H54 (cell line): ENCODE data around the gene SLC44A5.

ENCODE experiments used
- DNase-seq: peaks from one replicate; pipeline ENCODE4 v3.0.0; 2011; ENCODE audit warnings: low spot score, mixed read lengths; ENCODE audit not compliant: insufficient read length
- FAIRE-seq: peaks from 3 replicates; lab custom pipeline; 2011; peaks lifted over from hg19 to GRCh38; lab: Jason Lieb, UNC
- POLR2A ChIP-seq: IDR thresholded peaks from 2 replicates; pipeline ENCODE4 v1.6.1; 2011; ENCODE audit warnings: low read depth, mild to moderate bottlenecking, low read length

Gene SLC44A5

GRCh38 chr1:75528001-75528400 lies 82.9 kb downstream of the SLC44A5 start:
- DNase-seq (no peak), FAIRE-seq (no peak)

DNA sequence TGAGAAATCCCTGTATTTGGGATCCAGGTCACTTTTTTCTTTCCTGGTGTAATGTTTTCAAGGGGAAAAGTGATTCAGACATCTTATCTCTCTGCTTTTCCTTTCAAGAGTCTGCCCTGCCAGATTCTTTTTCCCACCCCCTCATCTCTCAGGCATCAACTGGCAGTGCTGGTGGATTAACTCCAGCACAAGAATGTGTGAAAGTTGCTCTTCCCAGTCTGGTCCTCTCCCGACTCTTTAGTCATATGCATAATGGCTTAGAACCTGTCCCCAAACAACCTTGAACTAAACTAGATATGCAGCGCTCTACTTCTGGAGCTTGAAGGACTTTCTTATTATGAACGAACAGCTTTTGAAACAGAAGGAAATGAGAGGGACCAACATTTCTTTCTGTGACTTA lies 88.5 kb downstream of the SLC44A5 start:
- no peak for TF ChIP-seq POLR2A
- no peak for FAIRE-seq

More at GRCh38 chr1:75528001-75528400, 82.9 kb downstream of the SLC44A5 start:
- TF ChIP-seq POLR2A: no peak

DNA sequence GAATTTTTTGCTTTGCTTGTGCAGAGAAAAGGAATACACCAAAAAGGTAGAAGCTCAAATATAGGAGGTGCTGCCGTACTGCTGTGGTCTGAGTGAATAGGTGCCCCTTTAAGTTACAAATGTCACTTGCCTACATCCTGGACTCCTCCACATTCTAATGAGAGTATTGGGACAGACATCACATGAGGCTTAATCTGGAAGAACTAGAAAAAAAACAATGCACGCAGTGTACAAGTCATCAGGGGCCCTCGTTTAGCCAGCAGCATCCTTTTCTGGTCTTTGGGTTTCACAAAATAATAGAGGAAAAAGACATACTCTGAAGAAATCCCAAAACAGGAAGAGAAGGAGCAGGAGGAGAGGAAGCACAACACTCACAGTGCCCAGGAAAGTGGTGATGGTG lies 89.3 kb downstream of the SLC44A5 start:
- no peak for DNase-seq
- FAIRE-seq: no peak

More for the DNA sequence above, 88.5 kb downstream of the SLC44A5 start:
- DNase-seq: no peak

GRCh38 chr1:75520862-75521475 lies 89.9 kb downstream of the SLC44A5 start:
- no peak for TF ChIP-seq POLR2A
- FAIRE-seq: no peak

More for the DNA sequence above, 89.3 kb downstream of the SLC44A5 start:
- TF ChIP-seq POLR2A: no peak

DNA sequence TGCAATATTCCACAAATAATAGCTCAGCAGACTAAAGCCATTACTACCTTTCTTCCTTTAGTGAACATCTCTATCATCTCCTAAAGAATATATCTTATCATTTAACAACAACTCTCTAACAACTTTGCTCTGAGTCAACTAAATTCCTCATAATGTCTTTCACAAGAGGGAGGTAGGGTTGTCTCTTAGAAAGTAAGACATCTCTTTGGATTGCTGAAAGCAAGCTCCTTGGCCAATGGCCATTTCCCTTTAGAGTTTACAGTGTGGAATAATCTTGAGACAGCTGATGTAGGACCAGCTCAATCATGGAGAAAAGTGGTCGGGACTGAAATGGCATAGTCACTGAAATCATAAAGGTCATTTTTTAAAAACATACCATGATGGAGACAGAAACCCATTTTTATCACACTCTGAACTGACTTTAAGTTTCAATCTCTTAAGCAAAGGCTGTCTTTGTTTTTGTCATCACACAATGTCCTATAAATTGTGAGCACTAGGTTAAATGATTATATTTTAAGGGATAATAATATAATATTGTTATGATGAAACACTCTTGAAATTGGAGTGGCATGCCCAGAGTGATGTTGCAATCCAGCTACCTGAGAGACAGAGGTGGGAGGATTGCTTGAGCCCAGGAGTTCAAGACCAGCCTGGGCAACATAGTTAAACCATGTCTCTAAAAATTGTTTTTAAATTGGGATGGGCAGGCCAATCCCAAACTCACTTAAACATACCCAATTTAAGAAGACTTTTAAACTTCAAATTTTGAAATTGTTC lies 91.1 kb downstream of the SLC44A5 start:
- no peak for DNase-seq
- TF ChIP-seq POLR2A: no peak
- FAIRE-seq: no peak

More at GRCh38 chr1:75520862-75521475, 89.9 kb downstream of the SLC44A5 start:
- no peak for DNase-seq

DNA sequence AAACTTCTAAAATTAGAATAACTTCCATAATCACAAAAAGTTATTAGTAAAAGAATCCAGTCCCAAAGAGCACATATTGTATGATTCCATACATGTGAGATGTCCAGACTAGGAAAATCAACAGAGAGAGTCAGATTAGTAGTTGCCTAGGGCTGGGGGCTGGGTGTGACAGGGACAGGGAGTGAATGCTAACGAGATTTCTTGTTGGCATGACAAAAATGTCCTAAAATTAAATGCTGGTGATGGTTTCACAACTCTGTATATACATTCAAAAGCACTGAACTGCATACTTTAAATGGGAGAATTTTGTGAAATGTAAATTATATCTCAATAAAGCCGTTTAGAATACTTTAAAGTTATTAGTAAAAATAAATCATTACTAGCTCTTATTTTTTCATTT lies 92.2 kb downstream of the SLC44A5 start:
- no peak for TF ChIP-seq POLR2A
- FAIRE-seq: no peak
- DNase-seq: no peak

GRCh38 chr1:75514270-75514669 lies 96.6 kb downstream of the SLC44A5 start:
- DNase-seq: no peak
- FAIRE-seq: peak; percentile 71
- TF ChIP-seq POLR2A: no peak

DNA sequence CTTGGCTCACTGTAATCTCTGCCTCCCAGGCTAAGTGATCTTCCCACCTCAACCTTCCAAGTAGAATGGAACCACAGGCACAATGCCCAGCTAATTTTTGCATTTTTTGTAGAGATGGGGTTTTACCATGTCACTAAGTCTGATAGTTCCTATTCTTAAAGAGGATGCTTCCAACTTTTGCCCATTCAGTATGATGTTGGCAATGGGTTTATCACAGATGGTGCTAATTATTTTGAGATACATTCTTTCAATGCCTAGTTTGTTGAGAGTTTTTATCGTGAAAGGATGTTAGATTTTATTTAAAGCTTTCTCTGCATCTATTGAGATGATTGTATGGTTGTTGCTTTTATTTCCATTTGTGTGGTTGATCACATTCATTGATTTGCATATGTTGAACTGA lies 103.9 kb downstream of the SLC44A5 start:
- FAIRE-seq (no peak), DNase-seq (no peak)
- no peak for TF ChIP-seq POLR2A

GRCh38 chr1:75503221-75503974 lies 107.5 kb downstream of the SLC44A5 start:
- FAIRE-seq (peak; percentile 82), DNase-seq (no peak)
- TF ChIP-seq POLR2A: no peak

DNA sequence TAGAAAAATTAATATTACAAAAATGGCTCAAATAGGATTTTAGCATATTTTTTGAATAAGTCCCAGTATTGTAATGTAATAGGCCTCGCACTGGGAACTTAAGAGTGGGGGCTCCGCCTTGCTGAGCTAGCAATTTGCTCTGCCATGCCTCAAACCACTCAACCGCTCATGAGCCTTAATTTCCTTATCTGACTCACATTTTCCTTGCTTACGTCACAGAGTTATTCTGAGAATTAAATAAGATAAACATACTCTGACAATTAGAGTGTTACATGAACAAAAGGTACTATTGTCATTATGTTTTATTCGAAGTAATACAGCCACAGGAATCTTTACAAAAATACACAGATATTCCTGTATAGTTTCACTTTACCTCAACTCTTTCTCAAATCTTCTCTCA lies 108.1 kb downstream of the SLC44A5 start:
- no peak for FAIRE-seq
- no peak for TF ChIP-seq POLR2A
- no peak for DNase-seq

GRCh38 chr1:75501577-75502295 lies 109.2 kb downstream of the SLC44A5 start:
- DNase-seq (no peak), FAIRE-seq (no peak)
- TF ChIP-seq POLR2A: no peak

- no peak for TF ChIP-seq POLR2A
- FAIRE-seq (no peak), DNase-seq (no peak)
Observed at GRCh38 chr1:75492011-75492410, 118.9 kb downstream of the SLC44A5 start.

DNA sequence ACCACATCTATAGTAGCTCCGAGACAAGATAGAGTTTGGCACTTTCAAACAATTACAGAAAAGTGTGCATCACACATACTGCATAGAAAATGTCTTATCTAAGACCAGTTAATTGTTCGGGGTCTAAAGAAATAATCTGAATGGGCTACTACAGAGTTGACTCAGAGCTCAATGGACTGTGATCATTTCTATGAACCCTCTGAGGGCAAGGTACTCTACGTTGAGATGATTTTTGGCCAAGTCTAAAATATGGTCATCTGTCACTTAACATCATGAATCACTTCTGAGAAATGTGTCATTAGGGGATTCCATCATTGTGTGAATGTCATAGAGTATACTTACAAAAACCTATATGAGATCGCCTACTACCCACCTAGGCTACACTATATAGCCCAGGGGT lies 123.5 kb downstream of the SLC44A5 start:
- TF ChIP-seq POLR2A: no peak
- DNase-seq: no peak
- FAIRE-seq: no peak
